ENCODE data around the gene RTN1. TPM values are rescaled to one million over a fixed set of nuclear protein-coding genes. Genes with fewer than 3 reads are reported as not detected.
A peak's percentile ranks its signal among the peaks of the same experiment; 100 is the strongest.

The RTN1 gene
- total and polyA plus RNA-seq, 2 of the 8 experiments (the other 6 are each of a cell fraction or from before 2014, with no cell fraction given) = 2.8 to 4.9 TPM

DNA sequence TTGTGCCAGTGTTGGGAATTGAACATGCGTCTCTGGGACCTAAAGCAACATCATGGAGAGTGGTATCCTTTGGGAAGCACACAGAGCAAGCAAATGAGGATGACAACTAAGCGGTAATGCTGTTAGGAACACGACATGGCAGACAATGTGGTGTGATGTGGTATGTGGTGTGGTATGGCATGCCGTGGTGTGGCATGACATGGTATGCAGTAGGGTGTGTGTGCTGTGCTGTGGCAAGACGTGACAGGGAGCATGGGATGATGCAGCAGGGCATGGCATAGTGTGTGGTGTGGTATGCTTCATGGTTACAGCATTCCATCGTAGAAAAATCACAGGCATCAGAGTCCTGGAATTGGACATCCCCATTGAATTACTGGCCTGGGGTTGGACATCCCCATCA lies 108.7 kb downstream of the RTN1 start:
- Histone ChIP-seq H2BK120ac (replicated peaks; ENCODE audit: low read depth, low read length) (no peak overlapping the region), H2BK12ac (ENCODE audit: low read depth, low read length) (no peak overlapping the region), H3K4me1 (replicated peaks in 1 of 4; ENCODE audit: control insufficient read depth in 3 of 4, insufficient read depth in 4 of 4, low read length in 3 of 4) (no peaks in the 10 kb centered on the region), H2BK15ac (ENCODE audit: low read length) (no peak overlapping the region), H3K79me1 (ENCODE audit: low read depth, low read length) (no peaks in the 10 kb centered on the region), H3K9me3 (ENCODE audit: insufficient read depth in 2 of 2, low read depth in 1 of 2, low read length in 1 of 2) (no peaks in the 10 kb centered on the region), H3K79me2 (ENCODE audit: control insufficient read depth in 1 of 2, insufficient read depth in 2 of 2, low read length in 2 of 2) (no peaks in the 10 kb centered on the region), H4K20me1 (replicated peaks in 1 of 2; ENCODE audit: control insufficient read depth in 1 of 2, insufficient read depth in 2 of 2, low read length in 2 of 2) (no peaks in the 10 kb centered on the region), H3K23ac (ENCODE audit: insufficient read length) (no peak overlapping the region), H3K4me3 (ENCODE audit: extremely low read depth in 1 of 4, insufficient read depth in 2 of 4, low read depth in 3 of 4, low read length in 4 of 4) (no peak overlapping the region), H2AFZ (ENCODE audit: low read length) (no peak overlapping the region), H2AK5ac (ENCODE audit: low read depth, low read length) (no peak overlapping the region), H4K91ac (replicated peaks; ENCODE audit: insufficient read length, low read length) (peak overlapping the region; percentile 42), H3K14ac (ENCODE audit: insufficient read length) (no peak overlapping the region), H3K27ac (ENCODE audit: low read depth, low read length) (no peak overlapping the region), H3K4me2 (ENCODE audit: insufficient read depth in 1 of 2, low read depth in 2 of 2, low read length in 2 of 2) (no peak overlapping the region), H4K8ac (ENCODE audit: extremely low read depth, insufficient read depth, low read length) (no peak overlapping the region), H4K5ac (ENCODE audit: insufficient read length, low read depth, low read length) (no peak overlapping the region), H3K36me3 (ENCODE audit: control insufficient read depth in 2 of 4, insufficient read depth in 4 of 4, low read length in 3 of 4) (no peaks in the 10 kb centered on the region), H3K23me2 (ENCODE audit: low read depth, low read length) (no peaks in the 10 kb centered on the region), H3K4ac (replicated peaks; ENCODE audit: insufficient read length, low read depth, low read length) (no peak overlapping the region), H3K56ac (replicated peaks; ENCODE audit: insufficient read length, low read depth, low read length) (no peak overlapping the region), H3K27me3 (replicated peaks in 1 of 4; ENCODE audit: control insufficient read depth in 3 of 4, extremely low read depth in 1 of 4, insufficient read depth in 3 of 4, low read length in 3 of 4) (no peaks in the 10 kb centered on the region; a peak in 1 of 7 replicates), H3K18ac (ENCODE audit: extremely low read depth, low read length) (no peak overlapping the region), H2BK5ac (ENCODE audit: low read depth, low read length) (no peak overlapping the region), H2BK20ac (ENCODE audit: low read length) (no peak overlapping the region), H3K9ac (replicated peaks in 1 of 4; ENCODE audit: extremely low read depth in 1 of 4, low read depth in 3 of 4, low read length in 3 of 4) (no peak overlapping the region; a peak in 1 of 7 replicates)
- ChIA-PET CTCF (ENCODE audit: partially characterized antibody) (no interaction called here), POLR2A (ENCODE audit: partially characterized antibody) (no interaction called here)
- FAIRE-seq (no peak), DNase-seq (ENCODE audit: low read depth in 1 of 2, low spot score in 2 of 2) (no peak)
- 88% methylated on average over 6 of the region's 6 CpGs; no CpG with 5 or more reads in 1 of the 2 experiments for WGBS, 2 experiments (ENCODE audit: extremely low coverage in 1 of 2, insufficient coverage in 1 of 2, insufficient read length in 1 of 2, insufficient replicate concordance in 2 of 2, low coverage in 1 of 2, low lambda C conversion rate in 2 of 2, missing lambda C conversion rate in 1 of 2)
- TF ChIP-seq TCF12 (IDR thresholded peaks at IDR 0.05; ENCODE audit: low read depth, low read length) (no peak), CEBPB (IDR thresholded peaks at IDR 0.05; ENCODE audit: low read depth, low read length) (no peak), BRCA1 (IDR thresholded peaks at IDR 0.05; ENCODE audit: low read depth, low read length) (no peak), KDM4A (IDR thresholded peaks at IDR 0.05; ENCODE audit: low read depth, low read length, severe bottlenecking) (no peak), SIX5 (IDR thresholded peaks at IDR 0.05; ENCODE audit: low read depth, low read length) (no peak)

Data from H1 (cell line).